ENCODE measurements around the gene HOXC5.

The HOXC5 gene

GRCh38 chr12:54051026-54051842, 18.4 kb downstream of the HOXC5 start:
- Mint-ChIP-seq H3K9me3 (no peaks in the 10 kb centered on the region), H3K4me3 (no peak overlapping the region), H3K27ac (no peak overlapping the region), H3K4me1 (peaks cover 41% of the 10 kb centered on the region), H3K36me3 (no peaks in the 10 kb centered on the region)
- DNase-seq (ENCODE audit: low spot score in 2 of 2) (no peak), ATAC-seq (no peak)

- Mint-ChIP-seq H3K4me1 (peaks cover 41% of the 10 kb centered on the region), H3K4me3 (peak overlapping the region; percentile 72), H3K9me3 (no peaks in the 10 kb centered on the region), H3K27ac (peak overlapping the region; percentile 86), H3K36me3 (no peaks in the 10 kb centered on the region)
- DNase-seq (ENCODE audit: low spot score in 2 of 2) (no peak), ATAC-seq (no peak)
Measured at GRCh38 chr12:54051874-54052437, 19.1 kb downstream of the HOXC5 start.

DNA sequence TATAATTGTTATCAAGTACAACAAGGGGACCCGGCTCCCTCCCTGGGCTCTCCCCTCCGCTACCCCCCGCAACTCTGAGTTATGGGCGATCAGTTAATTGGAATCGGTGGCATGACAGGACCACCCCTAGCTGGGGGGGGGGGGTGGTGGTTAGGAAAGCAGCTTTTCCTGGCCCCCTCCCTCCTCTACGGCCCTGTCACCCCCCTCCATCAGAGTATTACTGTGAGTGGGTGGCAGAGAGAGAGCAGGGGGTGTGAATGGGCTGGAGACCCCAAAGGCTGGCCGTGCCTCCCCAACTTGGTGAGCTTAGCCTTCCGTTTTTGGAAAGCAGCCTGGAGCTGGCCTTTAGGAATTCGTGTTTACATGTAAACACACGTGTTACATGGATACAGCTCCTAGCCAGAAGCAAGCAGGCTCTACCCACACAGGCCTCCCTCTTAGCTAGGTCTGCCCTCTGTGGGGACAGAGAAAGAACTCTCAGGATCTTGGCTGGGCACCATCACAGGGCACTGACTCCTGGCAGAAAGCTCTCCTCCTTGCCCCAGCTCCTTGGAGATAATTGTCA, 19.7 kb downstream of the HOXC5 start:
- DNase-seq (ENCODE audit: low spot score in 2 of 2) (no peak), ATAC-seq (no peak)
- Mint-ChIP-seq H3K36me3 (no peaks in the 10 kb centered on the region), H3K27ac (peak overlapping the region; percentile 86), H3K4me3 (peak overlapping the region; percentile 72), H3K4me1 (peaks cover 40% of the 10 kb centered on the region), H3K9me3 (no peaks in the 10 kb centered on the region)

- Mint-ChIP-seq H3K9me3 (no peaks in the 10 kb centered on the region), H3K36me3 (no peaks in the 10 kb centered on the region), H3K4me3 (peak overlapping the region; percentile 72), H3K27ac (peak overlapping the region; percentile 86), H3K4me1 (peaks cover 35% of the 10 kb centered on the region)
- DNase-seq (ENCODE audit: low spot score in 2 of 2) (peak in 1 of 2 donors; percentile 72), ATAC-seq (peak; percentile 68)
Measured at GRCh38 chr12:54053003-54053750, 20.3 kb downstream of the HOXC5 start.

DNA sequence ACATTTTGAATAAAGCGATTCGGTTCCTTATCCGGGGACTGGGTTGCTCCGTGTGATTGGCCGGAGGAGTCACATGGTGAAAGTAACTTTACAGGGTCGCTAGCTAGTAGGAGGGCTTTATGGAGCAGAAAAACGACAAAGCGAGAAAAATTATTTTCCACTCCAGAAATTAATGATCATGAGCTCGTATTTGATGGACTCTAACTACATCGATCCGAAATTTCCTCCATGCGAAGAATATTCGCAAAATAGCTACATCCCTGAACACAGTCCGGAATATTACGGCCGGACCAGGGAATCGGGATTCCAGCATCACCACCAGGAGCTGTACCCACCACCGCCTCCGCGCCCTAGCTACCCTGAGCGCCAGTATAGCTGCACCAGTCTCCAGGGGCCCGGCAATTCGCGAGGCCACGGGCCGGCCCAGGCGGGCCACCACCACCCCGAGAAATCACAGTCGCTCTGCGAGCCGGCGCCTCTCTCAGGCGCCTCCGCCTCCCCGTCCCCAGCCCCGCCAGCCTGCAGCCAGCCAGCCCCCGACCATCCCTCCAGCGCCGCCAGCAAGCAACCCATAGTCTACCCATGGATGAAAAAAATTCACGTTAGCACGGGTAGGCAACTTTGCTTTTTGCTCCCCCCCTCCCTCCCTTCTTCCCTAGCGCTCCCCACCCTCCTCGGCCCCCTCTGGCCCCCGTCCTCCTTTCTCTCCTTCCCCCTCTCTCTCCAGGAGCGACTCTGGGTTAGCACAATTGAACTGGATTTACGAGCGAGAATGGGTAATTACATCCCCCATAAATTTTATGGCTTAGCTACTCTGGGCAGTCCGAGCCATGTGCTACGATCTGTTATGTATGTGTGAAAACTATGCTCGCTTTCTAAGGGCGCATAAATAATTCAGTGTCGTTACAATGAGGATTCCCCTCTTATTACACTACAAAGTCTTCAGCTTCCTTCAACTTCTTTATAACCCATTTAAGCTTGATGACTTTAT, 21.2 kb downstream of the HOXC5 start, which contains the start of gene HOXC4:
HOXC4 (plus strand) TSS at position 85 of the 991 bp plus-strand sequence; CDS start at position 173, 88 bp downstream.
- H3K36me3 Mint-ChIP-seq = no peaks in the 10 kb centered on the region
- H3K4me3 Mint-ChIP-seq = peak within 1 kb of the TSS; percentile 72
- peak; percentile 80 for ATAC-seq
- peak within 1 kb of the TSS; percentile 86 for H3K27ac Mint-ChIP-seq
- peaks cover 35% of the 10 kb centered on the region for H3K4me1 Mint-ChIP-seq
- DNase-seq (ENCODE audit: low spot score in 2 of 2) = no peak
- no peaks in the 10 kb centered on the region for H3K9me3 Mint-ChIP-seq

- H3K9me3 Mint-ChIP-seq = no peaks in the 10 kb centered on the region
- peak overlapping the region; percentile 72 for H3K4me3 Mint-ChIP-seq
- H3K36me3 Mint-ChIP-seq = no peaks in the 10 kb centered on the region
- ATAC-seq = no peak
- peaks cover 35% of the 10 kb centered on the region for H3K4me1 Mint-ChIP-seq
- no peak for DNase-seq (ENCODE audit: low spot score in 2 of 2)
- H3K27ac Mint-ChIP-seq = peak overlapping the region; percentile 67
Measured at GRCh38 chr12:54054742-54055194, 21.9 kb downstream of the HOXC5 start.

DNA sequence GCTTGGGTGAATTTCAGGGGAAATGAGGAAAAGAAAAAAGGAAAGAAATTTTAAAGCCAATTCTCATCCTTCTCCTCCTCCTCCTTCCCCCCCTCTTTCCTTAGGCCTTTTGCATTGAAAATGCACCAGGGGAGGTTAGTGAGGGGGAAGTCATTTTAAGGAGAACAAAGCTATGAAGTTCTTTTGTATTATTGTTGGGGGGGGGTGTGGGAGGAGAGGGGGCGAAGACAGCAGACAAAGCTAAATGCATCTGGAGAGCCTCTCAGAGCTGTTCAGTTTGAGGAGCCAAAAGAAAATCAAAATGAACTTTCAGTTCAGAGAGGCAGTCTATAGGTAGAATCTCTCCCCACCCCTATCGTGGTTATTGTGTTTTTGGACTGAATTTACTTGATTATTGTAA, 22.7 kb downstream of the HOXC5 start:
- Mint-ChIP-seq H3K36me3 (no peaks in the 10 kb centered on the region), H3K9me3 (no peaks in the 10 kb centered on the region), H3K4me3 (no peak overlapping the region), H3K4me1 (peaks cover 29% of the 10 kb centered on the region), H3K27ac (no peak overlapping the region)
- no peak for ATAC-seq
- no peak for DNase-seq (ENCODE audit: low spot score in 2 of 2)

- no peak for DNase-seq (ENCODE audit: low spot score in 2 of 2)
- Mint-ChIP-seq H3K4me1 (peaks cover 28% of the 10 kb centered on the region), H3K9me3 (no peaks in the 10 kb centered on the region), H3K27ac (no peak overlapping the region), H3K36me3 (no peaks in the 10 kb centered on the region), H3K4me3 (no peak overlapping the region)
- ATAC-seq = no peak
Measured at GRCh38 chr12:54056110-54056509, 23.3 kb downstream of the HOXC5 start.

DNA sequence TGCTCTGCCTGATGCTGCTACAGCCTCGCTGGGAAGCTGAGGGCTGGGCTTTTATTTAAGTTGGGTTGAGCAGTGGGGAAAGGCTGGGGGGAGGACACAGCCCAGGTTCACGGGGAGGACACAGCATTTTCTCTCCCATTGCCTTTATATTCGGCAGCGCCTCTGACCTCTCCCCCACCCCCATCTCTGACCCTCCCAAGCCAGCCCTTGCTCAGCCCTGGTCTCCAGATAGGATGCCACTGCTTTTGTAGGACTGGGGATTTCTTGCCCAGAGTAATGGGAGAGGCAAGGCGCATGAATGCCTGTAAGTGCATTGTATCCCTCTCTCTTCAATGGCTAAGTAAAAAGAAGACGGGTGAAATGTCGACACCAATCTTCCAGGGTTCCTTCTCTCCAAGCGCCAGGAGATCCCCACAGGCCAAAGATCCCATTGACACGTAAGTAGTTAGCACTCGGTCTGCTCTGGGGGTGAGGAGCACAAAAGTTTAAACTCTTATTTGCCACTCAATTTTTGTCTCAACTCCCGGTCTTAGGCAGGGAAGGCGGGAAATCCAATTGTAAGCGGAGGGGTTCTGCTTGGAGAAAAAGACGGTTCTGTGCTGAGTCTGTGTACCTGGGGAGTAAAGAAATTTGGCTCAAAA, 25.4 kb downstream of the HOXC5 start:
- H3K4me1 Mint-ChIP-seq = peaks cover 9% of the 10 kb centered on the region
- no peak overlapping the region for H3K27ac Mint-ChIP-seq
- H3K9me3 Mint-ChIP-seq = no peaks in the 10 kb centered on the region
- no peak for ATAC-seq
- H3K36me3 Mint-ChIP-seq = no peaks in the 10 kb centered on the region
- no peak overlapping the region for H3K4me3 Mint-ChIP-seq
- no peak for DNase-seq (ENCODE audit: low spot score in 2 of 2)

- Mint-ChIP-seq H3K4me1 (peaks cover 3% of the 10 kb centered on the region), H3K36me3 (no peaks in the 10 kb centered on the region), H3K9me3 (no peaks in the 10 kb centered on the region), H3K4me3 (no peak overlapping the region), H3K27ac (no peak overlapping the region)
- ATAC-seq (no peak), DNase-seq (ENCODE audit: low spot score in 2 of 2) (no peak)
Measured at GRCh38 chr12:54059668-54060067, 26.8 kb downstream of the HOXC5 start.

DNA sequence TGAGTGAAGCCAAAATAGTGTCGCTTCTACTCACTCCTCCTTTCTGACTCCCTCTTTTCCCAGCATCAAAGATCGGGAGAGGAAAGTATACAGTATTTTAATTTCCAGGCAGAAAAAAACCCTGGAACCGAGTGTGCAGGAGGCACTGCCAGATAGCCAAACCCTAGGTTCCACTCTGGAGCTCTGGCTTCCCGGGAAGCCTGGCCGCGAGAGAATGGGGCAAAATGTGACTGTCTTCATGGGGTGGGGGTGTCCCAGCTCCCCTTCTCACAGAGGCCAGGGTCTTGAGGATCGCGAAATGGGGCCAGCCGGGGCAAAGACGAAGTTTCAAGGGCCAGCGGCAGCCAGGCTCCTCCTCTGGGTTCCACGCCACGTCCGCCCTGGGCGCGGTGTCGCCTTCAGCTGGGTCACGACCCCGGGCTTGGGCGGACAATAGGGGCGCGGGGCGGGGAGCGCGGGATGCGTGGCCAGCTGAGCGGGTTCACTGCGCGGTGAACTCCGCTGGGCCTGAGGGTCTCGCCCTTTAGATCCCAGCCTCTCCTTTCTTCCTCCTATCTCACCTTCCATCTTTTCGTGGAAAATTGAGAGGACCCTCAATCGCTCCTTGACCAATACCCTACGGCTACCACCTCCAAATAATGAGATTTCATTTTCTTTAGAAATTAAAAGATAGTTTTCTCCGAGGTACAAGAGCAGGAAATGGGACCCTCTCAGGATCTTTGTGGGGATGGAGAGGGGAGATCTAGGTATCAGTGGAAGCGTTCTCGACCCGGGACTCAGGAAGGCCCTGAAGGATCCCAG, 27.5 kb downstream of the HOXC5 start:
- ATAC-seq = no peak
- Mint-ChIP-seq H3K4me1 (no peaks in the 10 kb centered on the region), H3K4me3 (no peak overlapping the region), H3K27ac (no peak overlapping the region), H3K9me3 (no peaks in the 10 kb centered on the region), H3K36me3 (no peaks in the 10 kb centered on the region)
- DNase-seq (ENCODE audit: low spot score in 2 of 2) = no peak

GRCh38 chr12:54060975-54061778, 28.3 kb downstream of the HOXC5 start:
- ATAC-seq = no peak

DNA sequence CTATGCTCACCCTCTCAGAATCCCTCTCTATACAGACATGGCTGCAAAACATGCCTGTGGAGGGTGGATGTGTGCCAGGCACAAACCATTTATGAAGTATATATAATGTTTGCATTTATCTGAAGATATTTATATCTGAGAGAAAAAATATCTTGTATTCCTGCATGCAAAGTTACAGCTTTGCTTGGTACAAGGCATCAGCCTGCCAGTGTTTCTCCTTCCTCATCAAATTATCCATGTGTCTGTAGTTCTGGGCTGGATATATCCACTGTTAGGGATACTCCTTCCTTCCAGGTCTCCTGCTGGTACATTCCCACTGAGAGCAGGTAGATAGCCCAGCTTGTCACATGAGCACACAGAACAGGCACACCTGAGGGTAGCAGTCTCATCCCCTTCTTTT, 32.8 kb downstream of the HOXC5 start:
- Mint-ChIP-seq H3K9me3 (no peaks in the 10 kb centered on the region), H3K27ac (no peak overlapping the region), H3K4me1 (no peaks in the 10 kb centered on the region), H3K4me3 (no peak overlapping the region), H3K36me3 (no peaks in the 10 kb centered on the region)
- DNase-seq (ENCODE audit: low spot score in 2 of 2) = no peak
- no peak for ATAC-seq

More at GRCh38 chr12:54060975-54061778, 28.3 kb downstream of the HOXC5 start:
- Mint-ChIP-seq H3K4me3 (no peak overlapping the region), H3K4me1 (no peaks in the 10 kb centered on the region), H3K9me3 (no peaks in the 10 kb centered on the region), H3K36me3 (no peaks in the 10 kb centered on the region), H3K27ac (no peak overlapping the region)
- no peak for DNase-seq (ENCODE audit: low spot score in 2 of 2)

All from stimulated activated effector memory CD8-positive, alpha-beta T cell treated with anti-CD3 and anti-CD28 coated beads, Interleukin-12 subunit alpha, Interleukin-12 subunit beta, amount 100 ng/mL, for 72 hours (primary cell).